Measurements from ENCODE around the gene CABLES1.
"Not testable (repeated sequence)": the region's sequence is repeated elsewhere in the genome, so short reads cannot be mapped to it uniquely, and the experiment has no call there.

The CABLES1 gene

GRCh38 chr18:23143016-23143814 is 7.9 kb downstream of the CABLES1 start:
- no peak for DNase-seq

GRCh38 chr18:23143815-23144261 is 8.6 kb downstream of the CABLES1 start:
- DNase-seq = no peak

- no peak for DNase-seq
Measured at GRCh38 chr18:23144640-23145039, 9.4 kb downstream of the CABLES1 start.

- no peak for DNase-seq
Measured at GRCh38 chr18:23145621-23146020, 10.3 kb downstream of the CABLES1 start.

GRCh38 chr18:23146861-23147469 is 11.7 kb downstream of the CABLES1 start:
- DNase-seq = no peak

GRCh38 chr18:23148382-23148781 is 13.1 kb downstream of the CABLES1 start:
- no peak for DNase-seq

- no peak for DNase-seq
Measured at GRCh38 chr18:23149570-23149969, 14.3 kb downstream of the CABLES1 start.

- DNase-seq = no peak
Measured at GRCh38 chr18:23151414-23152099, 16.3 kb downstream of the CABLES1 start.

GRCh38 chr18:23154030-23154429 is 18.7 kb downstream of the CABLES1 start:
- no peak for DNase-seq

GRCh38 chr18:23154823-23155500 is 19.7 kb downstream of the CABLES1 start:
- no peak for DNase-seq

- DNase-seq = no peak
Measured at GRCh38 chr18:23155537-23155936, 20.3 kb downstream of the CABLES1 start.

- no peak for DNase-seq
Measured at GRCh38 chr18:23156134-23156533, 20.8 kb downstream of the CABLES1 start.

- no peak for DNase-seq
Measured at GRCh38 chr18:23158058-23158457, 22.8 kb downstream of the CABLES1 start.

- DNase-seq = not testable (repeated sequence)
Measured at GRCh38 chr18:23158884-23159283, 23.6 kb downstream of the CABLES1 start.

- no peak for DNase-seq
Measured at GRCh38 chr18:23159344-23159743, 24.1 kb downstream of the CABLES1 start.

GRCh38 chr18:23162473-23162872 is 27.2 kb downstream of the CABLES1 start:
- no peak for DNase-seq

GRCh38 chr18:23163786-23164533 is 28.7 kb downstream of the CABLES1 start:
- DNase-seq = no peak

GRCh38 chr18:23165271-23166068 is 30.2 kb downstream of the CABLES1 start:
- no peak for DNase-seq

GRCh38 chr18:23166891-23167541 is 31.7 kb downstream of the CABLES1 start:
- DNase-seq = no peak

- DNase-seq = no peak
Measured at GRCh38 chr18:23169673-23170044, 34.4 kb downstream of the CABLES1 start.

- DNase-seq = no peak
Measured at GRCh38 chr18:23170137-23170536, 34.9 kb downstream of the CABLES1 start.
